Neuron (in vitro differentiated cells): ENCODE data around the gene BRD7.

Source experiments
- H2AFZ ChIP-seq: one replicate; pipeline ENCODE4 v1.6.1; 2013; ENCODE audit warnings: low read depth, mild to moderate bottlenecking, inconsistent platforms, low read length, moderate library complexity
- H3K27me3 ChIP-seq: one replicate; pipeline ENCODE4 v1.6.1; 2013; ENCODE audit warnings: low read length; ENCODE audit not compliant: insufficient read depth
- H3K36me3 ChIP-seq: one replicate; pipeline ENCODE4 v1.6.1; 2013; ENCODE audit warnings: low read length; ENCODE audit not compliant: insufficient read depth
- H3K4me1 ChIP-seq: one replicate; pipeline ENCODE4 v1.6.1; 2013; ENCODE audit warnings: low read length; ENCODE audit not compliant: insufficient read depth
- H3K4me3 ChIP-seq: 2 replicates; pipeline ENCODE4 v1.5.1; 2013; ENCODE audit warnings: mild to moderate bottlenecking, low read length, moderate library complexity
- H3K9me3 ChIP-seq: one replicate; pipeline ENCODE4 v1.6.1; 2013; ENCODE audit warnings: low read length

BRD7 gene

DNA sequence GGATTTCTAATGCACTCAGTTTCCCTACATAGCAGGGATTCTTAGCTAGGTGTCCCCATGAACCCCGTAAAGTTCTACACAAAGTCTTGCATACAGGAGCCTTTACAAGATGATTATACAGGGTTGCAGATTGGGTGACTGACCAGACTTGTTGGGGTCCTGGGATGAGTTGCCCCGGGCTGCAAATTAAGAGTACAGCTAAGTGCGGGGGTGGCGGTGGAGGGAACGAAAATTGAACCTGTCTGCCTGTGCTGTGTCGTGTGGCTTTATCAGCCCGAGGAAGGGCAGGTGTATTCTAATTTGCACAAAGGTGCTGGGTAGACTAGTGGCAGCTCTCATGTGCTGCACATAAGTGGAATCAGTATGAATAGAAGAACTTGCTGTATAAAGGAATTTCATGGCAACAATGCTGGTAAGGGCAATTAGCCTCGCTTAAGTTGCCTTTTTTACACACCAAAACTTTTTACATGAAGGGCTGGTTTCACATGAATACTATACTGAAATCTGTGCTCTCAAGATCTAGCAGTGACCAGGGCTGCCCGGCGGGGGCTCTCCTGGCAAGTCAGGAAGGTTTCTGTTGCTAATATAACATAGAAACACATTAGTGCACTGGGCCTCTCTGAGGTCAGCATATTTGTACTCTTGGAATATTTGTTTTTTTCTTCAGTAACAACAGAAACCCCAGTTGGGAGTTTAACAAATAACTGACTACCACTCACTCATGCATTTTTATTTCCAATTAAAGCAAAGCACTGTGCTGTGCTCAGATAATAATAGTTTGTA is 51.7 kb downstream of the BRD7 start:
- H2AFZ ChIP-seq, result no peak overlapping the region
- H3K27me3 ChIP-seq, result no peaks in the 10 kb centered on the region
- H3K36me3 ChIP-seq, result peaks cover 80% of the 10 kb centered on the region
- no peak overlapping the region for H3K4me3 ChIP-seq
- no peaks in the 10 kb centered on the region for H3K4me1 ChIP-seq
- H3K9me3 ChIP-seq, result no peaks in the 10 kb centered on the region

DNA sequence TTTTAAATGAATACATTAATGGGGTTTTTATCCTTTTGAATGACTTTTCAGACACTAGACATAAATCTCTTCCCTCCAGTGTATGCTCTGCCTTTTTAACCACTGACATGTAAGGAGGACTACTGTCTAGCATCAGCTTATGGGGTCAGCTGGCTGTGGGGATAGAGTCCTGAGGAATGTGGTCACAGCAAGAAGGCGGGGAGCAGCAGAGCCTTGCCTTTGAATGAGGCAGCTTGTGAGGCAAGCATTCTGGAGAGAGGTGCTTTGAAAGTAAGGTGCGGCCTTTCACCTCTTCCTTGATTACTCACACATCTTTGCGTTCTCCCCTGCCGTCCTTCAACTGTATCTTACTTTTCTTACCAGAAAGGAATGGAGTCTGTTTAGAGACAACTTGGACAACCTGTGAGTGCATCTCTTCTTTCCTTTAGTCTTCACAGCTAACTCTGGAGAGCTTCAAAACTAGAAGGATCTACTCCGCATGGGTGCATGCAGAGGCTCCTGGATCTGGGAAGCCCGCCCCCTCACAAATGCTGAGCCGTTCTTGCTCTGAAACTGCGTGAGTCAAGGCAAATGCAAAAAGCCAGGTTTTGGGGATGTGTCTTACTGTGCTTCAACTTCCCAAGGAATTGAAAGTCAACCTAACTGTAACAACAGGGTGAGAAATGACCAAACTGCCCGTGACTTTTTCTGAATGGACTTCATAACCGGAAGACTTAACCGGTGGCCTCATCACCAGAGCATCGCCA is 52.5 kb downstream of the BRD7 start:
- H3K4me3 ChIP-seq, result no peak overlapping the region
- H3K4me1 ChIP-seq, result no peaks in the 10 kb centered on the region
- H2AFZ ChIP-seq, result no peak overlapping the region
- no peaks in the 10 kb centered on the region for H3K9me3 ChIP-seq
- no peaks in the 10 kb centered on the region for H3K27me3 ChIP-seq
- peaks cover 74% of the 10 kb centered on the region for H3K36me3 ChIP-seq

DNA sequence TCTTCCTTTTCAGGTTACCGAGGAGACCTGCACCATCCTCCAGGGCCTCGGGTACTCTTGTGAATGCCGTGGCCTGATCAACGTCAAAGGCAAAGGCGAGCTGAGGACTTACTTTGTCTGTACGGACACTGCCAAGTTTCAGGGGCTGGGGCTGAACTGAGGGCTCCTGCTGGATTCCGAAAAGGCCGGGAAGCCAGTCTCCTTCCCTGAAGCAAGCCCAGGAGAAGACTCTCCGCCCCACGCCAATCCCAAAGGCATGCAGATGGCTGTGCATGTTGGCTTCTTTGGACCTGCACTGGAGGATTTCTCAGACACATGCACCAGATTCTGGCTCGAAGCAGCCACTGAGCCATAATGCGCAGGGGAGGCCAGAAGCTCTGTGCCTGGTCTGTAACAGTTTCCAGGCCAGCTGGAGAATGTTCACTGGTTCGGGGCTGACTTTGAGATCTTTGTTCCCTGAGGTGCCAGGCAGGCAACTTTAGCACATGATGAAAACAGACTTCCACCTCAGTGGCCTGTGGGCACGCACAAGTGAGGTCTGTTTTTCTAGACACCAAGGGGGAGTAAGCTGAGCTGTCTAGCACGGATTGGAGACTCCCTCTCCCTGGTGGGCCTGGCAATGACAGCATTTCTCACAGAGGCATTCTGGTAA is 53.3 kb downstream of the BRD7 start:
- no peaks in the 10 kb centered on the region for H3K27me3 ChIP-seq
- H2AFZ ChIP-seq, result no peak overlapping the region
- H3K4me1 ChIP-seq, result no peaks in the 10 kb centered on the region
- peaks cover 67% of the 10 kb centered on the region for H3K36me3 ChIP-seq
- H3K9me3 ChIP-seq, result no peaks in the 10 kb centered on the region
- no peak overlapping the region for H3K4me3 ChIP-seq

DNA sequence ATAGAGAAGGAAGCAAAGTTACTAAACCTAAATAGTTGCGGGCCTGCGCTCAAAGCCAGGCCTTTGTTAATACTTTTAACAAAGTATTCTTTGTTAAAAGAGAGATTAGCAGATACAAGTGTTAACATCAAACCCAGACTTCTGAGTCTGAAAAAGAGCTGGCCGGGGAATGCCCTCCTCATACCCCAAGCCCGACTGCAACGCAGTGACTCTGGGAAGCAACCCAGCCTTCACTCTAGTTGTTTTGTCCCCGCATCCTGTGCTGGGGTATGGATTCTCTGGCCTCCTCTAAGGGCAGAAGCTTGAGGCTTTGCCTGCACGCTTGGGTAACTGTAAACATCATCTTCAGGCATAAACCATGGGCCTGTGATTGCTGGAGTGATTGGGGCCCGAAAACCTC is 54.1 kb downstream of the BRD7 start:
- Histone ChIP-seq H3K27me3 (no peaks in the 10 kb centered on the region), H3K4me1 (peaks cover 8% of the 10 kb centered on the region), H2AFZ (no peak overlapping the region), H3K4me3 (no peak overlapping the region), H3K9me3 (no peaks in the 10 kb centered on the region), H3K36me3 (peaks cover 59% of the 10 kb centered on the region)

DNA sequence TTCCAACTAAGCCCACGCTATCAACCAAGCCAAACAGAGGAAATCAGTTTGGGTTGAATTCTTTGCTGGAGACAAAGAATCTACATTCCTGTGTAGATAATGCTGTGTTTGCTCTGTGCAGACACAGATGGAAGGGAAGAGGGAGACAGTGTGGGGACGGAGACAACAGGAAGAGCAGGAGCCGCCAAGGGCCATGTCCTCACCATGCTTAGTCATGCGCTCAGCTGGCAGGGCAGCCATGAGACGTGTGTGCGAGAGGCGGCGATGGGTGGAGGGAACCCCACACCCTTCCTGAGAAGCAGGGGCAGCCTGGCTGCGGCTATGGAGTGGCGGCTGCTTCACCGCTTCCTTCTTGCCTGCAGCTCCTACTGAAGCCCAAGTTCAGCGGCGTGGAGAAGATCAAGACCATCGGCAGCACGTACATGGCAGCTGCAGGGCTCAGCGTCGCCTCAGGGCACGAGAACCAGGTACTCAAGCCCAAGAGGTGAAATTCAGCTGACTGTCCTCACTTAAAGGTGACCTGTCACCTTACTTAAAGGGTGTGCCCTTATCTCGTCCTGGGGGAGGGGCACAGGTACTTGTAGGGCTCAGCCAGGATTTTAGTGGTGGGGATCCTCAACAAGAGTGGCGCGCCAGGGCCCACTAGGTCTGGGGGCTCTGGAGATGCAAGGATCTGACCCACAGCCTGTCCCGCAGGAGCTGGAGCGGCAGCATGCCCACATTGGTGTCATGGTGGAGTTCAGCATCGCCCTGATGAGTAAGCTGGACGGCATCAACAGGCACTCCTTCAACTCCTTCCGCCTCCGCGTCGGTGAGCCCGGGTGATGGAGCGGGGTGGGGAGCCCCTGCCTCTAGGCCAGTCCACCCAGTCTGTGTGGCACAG is 55.0 kb downstream of the BRD7 start:
- peaks cover 52% of the 10 kb centered on the region for H3K36me3 ChIP-seq
- peaks cover 8% of the 10 kb centered on the region for H3K4me1 ChIP-seq
- no peaks in the 10 kb centered on the region for H3K9me3 ChIP-seq
- H3K4me3 ChIP-seq, result no peak overlapping the region
- no peak overlapping the region for H2AFZ ChIP-seq
- H3K27me3 ChIP-seq, result no peaks in the 10 kb centered on the region

DNA sequence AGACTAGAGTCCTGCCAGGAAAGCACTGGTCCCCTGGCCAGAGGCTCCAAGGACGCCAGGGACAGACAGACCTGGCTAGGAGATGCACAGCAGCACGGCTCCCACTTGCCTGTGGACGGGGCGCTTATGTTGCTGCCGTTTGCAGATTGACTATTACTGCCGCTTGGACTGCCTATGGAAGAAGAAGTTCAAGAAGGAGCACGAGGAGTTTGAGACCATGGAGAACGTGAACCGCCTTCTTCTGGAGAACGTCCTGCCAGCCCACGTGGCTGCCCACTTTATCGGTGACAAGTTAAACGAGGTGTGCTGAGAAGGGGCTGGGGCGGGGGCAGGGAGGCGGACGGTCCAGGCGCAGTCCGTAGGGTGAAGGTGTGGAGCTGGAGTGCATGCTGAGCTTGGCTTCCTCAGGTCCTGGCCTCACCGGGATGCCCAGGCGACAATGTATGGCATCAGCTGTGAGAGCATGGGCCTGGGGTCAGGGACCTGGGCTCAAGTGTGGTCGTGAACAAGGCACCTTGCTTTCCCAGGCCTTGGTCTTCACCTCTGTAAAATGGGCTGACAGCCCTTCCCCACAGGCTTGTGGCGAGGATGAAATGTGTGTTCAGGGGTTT is 56.8 kb downstream of the BRD7 start:
- H3K9me3 ChIP-seq, result no peaks in the 10 kb centered on the region
- no peak overlapping the region for H3K4me3 ChIP-seq
- no peak overlapping the region for H2AFZ ChIP-seq
- H3K27me3 ChIP-seq, result no peaks in the 10 kb centered on the region
- H3K36me3 ChIP-seq, result peaks cover 33% of the 10 kb centered on the region
- H3K4me1 ChIP-seq, result peaks cover 8% of the 10 kb centered on the region

DNA sequence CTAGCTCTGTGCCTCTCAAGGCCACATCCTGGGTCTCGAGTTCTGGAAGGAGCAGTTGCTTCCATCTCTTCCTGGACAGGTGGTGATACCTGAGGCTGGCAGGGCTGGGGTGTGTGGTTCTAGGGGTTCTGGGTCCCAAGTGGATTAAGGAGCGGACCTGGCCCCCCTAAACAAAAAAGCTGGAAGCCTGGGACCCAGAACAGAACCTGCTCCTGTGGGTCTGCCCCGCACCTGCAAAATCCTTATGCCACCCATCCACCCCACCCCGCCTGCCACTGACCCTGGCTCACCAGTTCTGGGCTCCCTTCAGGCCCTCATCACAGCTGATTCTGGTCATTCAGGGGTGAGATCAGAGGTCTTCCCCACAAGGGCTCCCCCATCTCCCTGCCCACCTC is 57.7 kb downstream of the BRD7 start:
- H3K4me3 ChIP-seq, result no peak overlapping the region
- no peaks in the 10 kb centered on the region for H3K27me3 ChIP-seq
- H3K9me3 ChIP-seq, result no peaks in the 10 kb centered on the region
- peaks cover 25% of the 10 kb centered on the region for H3K36me3 ChIP-seq
- H3K4me1 ChIP-seq, result peaks cover 8% of the 10 kb centered on the region
- H2AFZ ChIP-seq, result no peak overlapping the region

DNA sequence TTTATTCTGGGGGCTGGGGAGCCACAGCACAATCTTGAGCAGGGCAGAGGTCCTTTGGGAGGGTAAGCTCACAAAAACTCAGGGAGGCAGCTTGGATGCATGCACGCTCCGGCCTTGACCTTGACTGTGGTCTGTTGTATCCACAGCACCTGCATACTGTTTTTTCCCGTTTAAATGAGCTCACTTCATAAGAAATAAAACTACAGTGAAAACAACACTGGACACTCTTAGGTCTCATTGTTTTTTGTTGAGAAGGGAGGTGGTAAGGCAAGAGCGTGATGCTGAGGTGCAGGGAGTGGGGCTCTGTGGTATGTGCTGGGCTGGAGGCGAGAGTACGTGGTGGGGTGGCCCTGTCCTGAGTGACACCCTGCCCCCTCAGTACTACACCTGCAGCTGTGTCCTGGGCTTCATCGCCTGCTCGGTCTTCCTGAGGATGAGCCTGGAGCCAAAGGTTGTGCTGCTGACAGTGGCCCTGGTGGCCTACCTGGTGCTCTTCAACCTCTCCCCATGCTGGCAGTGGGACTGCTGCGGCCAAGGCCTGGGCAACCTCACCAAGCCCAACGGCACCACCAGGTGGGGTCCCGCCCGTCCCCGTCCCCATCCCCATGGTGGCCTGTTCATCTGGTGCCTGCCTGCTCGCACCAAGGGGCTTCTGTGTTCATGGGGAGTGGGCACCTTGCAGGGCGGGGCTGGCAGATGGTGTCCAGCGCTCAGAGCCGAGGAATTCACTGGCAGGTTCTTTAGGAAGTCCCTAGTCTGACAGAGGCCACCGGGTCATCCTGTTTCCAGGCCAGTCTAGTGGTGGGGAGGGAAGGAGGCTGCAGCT is 58.3 kb downstream of the BRD7 start:
- H3K36me3 ChIP-seq, result peaks cover 18% of the 10 kb centered on the region

DNA sequence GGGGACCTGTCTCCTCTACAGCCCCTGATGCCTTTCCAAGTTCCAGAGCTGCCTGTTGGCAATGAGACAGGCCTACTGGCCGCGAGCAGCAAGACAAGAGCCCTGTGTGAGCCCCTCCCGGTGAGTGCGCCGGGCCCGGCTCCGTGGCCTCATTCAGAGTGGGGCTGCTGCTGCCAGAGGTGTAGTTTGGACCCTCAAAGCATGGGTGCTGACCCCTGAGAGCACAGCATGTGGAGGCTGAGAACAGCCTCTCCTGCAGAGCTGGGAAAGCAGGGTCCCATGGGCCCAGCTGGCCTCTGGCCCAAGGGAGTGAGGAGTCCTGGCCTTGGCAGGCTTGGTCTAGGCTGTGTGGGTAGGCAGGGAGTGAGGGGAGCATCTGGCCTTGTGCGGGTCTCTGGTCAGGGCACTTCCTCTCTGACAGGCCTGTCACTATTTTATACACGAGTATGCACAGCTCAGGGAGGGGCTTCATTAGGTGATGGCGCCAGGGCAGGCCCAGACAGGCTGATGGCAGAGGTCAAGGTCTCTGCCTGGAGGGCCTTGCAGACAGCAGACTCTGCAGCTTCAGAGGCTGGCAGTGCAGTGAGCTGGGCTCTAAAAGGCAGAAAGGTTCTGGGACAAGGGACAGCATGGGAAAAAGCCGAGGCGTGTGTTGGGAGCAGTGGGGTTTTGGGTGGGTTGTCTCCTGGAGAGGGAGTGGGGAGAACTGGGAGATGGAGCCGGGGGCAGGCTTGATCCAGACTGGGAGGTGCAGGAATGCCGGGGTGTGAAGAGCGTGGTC is 59.1 kb downstream of the BRD7 start:
- H3K36me3 ChIP-seq, result peaks cover 12% of the 10 kb centered on the region
- no peak overlapping the region for H3K4me3 ChIP-seq
- no peak overlapping the region for H2AFZ ChIP-seq
- H3K9me3 ChIP-seq, result no peaks in the 10 kb centered on the region
- H3K27me3 ChIP-seq, result no peaks in the 10 kb centered on the region
- H3K4me1 ChIP-seq, result peaks cover 8% of the 10 kb centered on the region

More for the DNA sequence above, 58.3 kb downstream of the BRD7 start:
- H3K4me1 ChIP-seq, result peaks cover 8% of the 10 kb centered on the region
- no peaks in the 10 kb centered on the region for H3K27me3 ChIP-seq
- no peak overlapping the region for H3K4me3 ChIP-seq
- H3K9me3 ChIP-seq, result no peaks in the 10 kb centered on the region
- H2AFZ ChIP-seq, result no peak overlapping the region

DNA sequence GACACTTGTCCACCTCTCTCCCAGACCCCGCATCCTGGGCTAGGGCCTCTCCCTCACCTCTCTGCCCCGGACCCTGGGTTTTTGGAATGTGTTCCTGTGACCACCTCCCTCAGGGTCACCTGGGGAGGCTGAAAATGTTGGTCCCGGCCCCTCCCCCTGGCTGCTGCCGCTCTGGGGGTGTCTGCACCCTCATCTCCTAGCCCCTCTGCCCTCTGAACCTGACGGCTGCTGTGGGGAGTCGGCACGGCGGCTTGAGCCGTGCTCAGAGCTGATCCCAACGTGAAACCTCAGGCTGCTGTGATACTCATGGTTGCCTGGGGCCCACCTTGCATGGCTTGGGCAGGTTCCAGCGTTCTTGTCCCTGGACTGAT is 59.6 kb downstream of the BRD7 start:
- H2AFZ ChIP-seq, result no peak overlapping the region
- H3K4me3 ChIP-seq, result no peak overlapping the region
- H3K27me3 ChIP-seq, result no peaks in the 10 kb centered on the region

DNA sequence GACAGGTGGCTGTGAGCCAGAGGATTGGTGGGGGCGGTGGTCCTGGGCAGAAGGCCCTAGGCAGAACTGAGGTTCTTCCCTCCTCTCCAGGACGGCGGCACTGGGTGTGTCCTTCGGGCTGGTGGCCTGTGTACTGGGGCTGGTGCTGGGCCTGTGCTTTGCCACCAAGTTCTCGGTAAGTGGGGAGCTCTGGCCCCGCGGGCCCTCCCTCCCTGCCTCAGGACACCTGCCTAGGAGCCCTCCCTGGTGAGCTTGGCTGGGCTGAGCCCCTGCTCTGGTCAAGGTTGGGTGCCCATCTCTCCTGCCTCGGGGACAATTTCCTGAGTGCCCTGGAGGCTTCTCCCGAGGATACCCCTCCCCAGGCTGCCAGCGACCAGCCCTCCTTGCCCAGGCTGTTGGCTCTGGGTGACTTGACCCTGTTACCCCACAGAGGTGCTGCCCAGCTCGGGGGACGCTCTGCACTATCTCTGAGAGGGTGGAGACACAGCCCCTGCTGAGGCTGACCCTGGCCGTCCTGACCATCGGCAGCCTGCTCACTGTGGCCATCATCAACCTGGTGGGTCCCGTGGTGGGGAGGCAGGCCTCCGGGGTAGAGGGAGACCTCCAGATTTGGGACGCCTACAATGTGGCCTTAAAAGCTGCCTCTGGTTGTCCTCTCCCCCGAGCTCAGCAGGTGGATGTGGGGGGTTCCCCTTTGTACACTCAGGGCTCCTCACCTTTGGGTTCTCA is 60.4 kb downstream of the BRD7 start:
- H3K4me1 ChIP-seq, result peaks cover 8% of the 10 kb centered on the region
- H3K9me3 ChIP-seq, result no peaks in the 10 kb centered on the region
- no peak overlapping the region for H2AFZ ChIP-seq
- H3K4me3 ChIP-seq, result no peak overlapping the region
- no peaks in the 10 kb centered on the region for H3K36me3 ChIP-seq
- H3K27me3 ChIP-seq, result no peaks in the 10 kb centered on the region

More for the DNA sequence above, 59.6 kb downstream of the BRD7 start:
- Histone ChIP-seq H3K9me3 (no peaks in the 10 kb centered on the region), H3K4me1 (peaks cover 8% of the 10 kb centered on the region), H3K36me3 (peaks cover 6% of the 10 kb centered on the region)
